NCI-H187 treated with DMSO at 0.1 percent for 48 hours (cell line): ENCODE measurements around the gene ING3.
"Not testable (repeated sequence)": the region's sequence is repeated elsewhere in the genome, so short reads cannot be mapped to it uniquely, and the experiment has no call there.

Experiments used
- DNase-seq: peaks from one replicate; lab custom pipeline; 2025; lab: John Stamatoyannopoulos, UW

Gene ING3

DNA sequence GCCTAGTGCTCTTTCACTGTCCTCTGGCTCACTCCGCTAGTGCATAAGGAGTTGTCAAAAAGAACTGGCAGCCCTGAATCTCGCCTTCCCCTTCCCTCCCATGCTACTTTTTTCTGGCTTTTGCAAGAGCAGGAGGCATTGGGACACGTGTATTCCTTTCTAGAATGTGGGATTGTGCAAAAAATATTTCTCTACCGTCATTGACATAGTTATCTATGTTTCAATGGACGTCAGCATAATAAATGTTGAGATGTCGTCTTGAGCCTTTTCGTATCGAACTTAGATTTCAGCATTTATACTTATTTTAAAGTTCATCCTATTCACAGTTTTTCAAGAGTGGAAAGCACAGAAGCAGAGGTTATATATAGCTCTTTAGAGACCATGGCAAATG lies 727 bp downstream of the ING3 start:
- no peak for DNase-seq

GRCh38 chr7:120951826-120952225 lies 1.2 kb downstream of the ING3 start:
- no peak for DNase-seq

GRCh38 chr7:120955577-120956149 lies 5.1 kb downstream of the ING3 start:
- no peak for DNase-seq

GRCh38 chr7:120959929-120960484 lies 9.4 kb downstream of the ING3 start:
- no peak for DNase-seq

DNA sequence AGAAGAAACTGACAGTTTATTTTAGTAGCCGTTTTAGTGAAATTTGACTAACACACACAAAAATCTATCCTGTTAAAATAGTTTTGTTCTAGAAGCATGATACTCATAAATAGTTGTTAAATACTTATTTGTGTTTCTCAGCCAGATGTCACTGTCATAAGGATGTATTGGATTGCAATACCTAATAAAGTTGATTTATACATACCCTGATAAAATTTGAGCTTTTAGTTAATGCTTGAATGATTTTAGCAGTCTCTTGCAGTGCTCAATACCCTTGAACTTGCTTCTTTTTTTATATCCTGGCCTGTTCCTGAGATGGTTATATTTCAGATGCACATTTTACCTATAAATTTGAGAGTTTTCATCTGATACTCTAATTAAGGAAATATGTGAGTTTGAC lies 10.1 kb downstream of the ING3 start:
- no peak for DNase-seq

GRCh38 chr7:120961638-120962173 lies 11.1 kb downstream of the ING3 start:
- DNase-seq = no peak

DNA sequence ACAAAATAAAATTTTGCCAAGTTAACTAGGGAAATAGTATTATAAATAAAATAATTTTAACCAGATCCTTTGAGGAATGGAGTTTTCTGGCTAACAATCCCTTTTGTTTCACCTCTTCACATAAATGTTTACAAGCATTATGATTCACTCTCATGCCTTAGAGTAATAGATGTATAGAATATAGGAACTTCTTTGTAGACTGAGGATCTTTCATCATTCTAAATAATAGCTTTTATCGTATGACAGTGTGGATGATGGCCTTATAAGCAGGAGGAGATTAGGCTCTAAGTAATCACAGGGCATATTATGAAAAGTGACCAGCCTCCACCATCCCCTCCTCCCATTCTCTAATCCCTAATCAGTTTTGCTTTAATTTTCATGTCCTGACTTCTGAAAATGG lies 13.5 kb downstream of the ING3 start:
- no peak for DNase-seq

- no peak for DNase-seq
These were observed 16.4 kb downstream of the ING3 start for GRCh38 chr7:120966961-120967360.

- no peak for DNase-seq
These were observed 23.3 kb downstream of the ING3 start for GRCh38 chr7:120973849-120974248.

DNA sequence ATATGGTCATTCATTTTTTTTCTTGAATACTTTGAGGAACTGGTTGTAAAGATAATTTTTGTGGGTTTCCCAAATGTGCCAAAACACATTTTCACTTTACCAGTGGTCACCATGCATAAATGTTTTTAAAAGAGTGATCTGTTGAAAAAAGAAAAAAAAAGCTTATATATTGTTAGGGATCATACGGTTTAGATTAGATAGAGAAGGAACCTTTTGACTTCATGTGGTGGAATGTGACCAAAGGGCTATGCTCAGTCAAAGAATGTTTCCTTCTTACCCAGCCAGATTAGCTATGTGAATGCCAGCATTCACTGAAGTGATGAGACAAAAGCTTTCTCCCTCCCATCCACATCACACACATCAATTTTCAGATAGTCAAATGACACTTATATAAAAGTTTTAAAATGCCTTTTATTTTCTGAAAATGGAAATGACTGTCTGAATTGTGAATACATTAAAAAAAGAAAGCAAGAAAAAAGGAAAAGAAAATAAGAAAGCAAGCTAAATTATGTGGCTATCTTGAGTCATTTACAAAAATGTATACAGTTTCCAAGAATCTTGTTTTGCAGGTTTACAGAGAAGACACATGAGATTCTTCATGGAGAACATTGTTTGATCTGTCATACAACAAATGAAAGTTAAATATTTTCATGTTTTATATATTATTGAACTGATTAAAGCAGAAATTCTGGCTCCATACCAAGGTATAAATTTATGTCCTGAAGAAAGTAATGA lies 29.4 kb downstream of the ING3 start:
- DNase-seq = no peak

DNA sequence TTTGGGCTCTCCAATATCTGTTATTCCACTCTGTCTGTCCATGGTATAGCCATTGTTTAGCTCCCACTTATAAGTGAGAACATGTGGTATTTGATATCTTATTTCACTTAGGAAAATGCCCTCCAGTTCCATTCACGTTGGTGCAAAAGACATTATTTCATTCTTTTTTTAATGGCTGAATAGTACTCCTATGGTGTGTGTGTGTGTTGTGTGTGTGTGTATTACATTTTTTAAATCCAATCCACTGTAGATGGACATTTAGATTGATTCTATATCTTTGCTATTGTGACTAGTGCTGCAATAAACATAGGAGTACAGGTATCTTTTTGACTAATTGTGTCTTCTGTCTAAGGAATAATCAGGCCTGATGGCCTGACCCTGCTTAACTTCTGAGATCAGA lies 30.5 kb downstream of the ING3 start:
- no peak for DNase-seq

DNA sequence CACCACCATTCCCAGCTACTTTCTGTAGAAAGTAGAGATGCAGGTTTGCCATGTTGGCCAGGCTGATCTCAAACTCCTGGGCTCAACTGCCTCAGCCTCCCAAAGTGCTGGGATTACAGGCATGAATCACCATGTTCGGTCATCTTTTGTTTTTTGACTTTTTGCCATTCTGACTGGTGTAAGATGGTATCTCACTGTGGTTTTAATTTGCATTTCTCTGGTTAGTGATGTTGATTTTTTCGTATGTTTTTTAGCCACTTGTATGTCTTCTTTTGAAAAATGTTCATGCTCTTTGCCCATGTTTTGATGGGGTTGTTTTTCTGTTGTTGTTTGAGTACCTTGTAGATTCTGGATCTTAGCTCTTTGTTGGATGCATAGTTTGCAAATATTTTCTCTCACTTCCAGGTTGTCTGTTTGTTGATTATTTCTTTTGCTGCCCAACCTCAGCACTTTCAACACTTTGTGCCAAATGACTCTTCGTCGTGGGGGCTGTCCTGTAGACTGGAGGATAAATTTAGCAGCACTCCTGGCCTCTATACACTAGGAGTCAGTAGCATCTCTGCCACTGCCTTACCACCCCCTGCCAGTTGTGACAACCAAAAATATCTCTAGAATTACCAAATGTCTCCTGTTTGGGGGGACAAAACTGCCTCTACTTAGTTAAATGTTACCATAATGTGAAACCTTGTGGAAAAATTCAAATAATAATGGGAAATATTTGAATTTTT lies 31.5 kb downstream of the ING3 start:
- no peak for DNase-seq

- DNase-seq = not testable (repeated sequence)
These were observed 33.0 kb downstream of the ING3 start for GRCh38 chr7:120983592-120983991.

GRCh38 chr7:120984406-120984805 lies 33.8 kb downstream of the ING3 start:
- no peak for DNase-seq

- no peak for DNase-seq
These were observed 34.7 kb downstream of the ING3 start for GRCh38 chr7:120985130-120985758.

- no peak for DNase-seq
These were observed 35.3 kb downstream of the ING3 start for GRCh38 chr7:120985839-120986238.

DNA sequence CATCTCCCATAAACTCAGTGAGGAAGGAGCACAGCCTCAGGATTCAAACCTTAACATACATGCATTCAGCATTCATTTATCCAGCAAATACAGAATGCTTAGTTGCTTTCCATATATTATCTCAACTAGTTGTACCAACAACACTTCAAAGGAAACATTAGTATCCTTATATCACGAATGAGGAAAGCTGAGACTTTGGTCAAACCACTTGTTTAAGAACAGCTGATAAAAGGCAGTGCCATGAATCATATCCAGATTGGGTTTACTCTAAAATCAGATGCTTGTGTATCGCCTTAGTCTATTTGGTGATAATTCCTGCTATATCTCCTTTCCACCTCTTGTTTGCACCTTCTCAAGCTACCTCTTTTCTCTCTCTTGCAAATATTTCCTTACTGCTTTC lies 36.1 kb downstream of the ING3 start:
- DNase-seq = no peak

- DNase-seq = no peak
These were observed 36.7 kb downstream of the ING3 start for GRCh38 chr7:120987280-120987679.

- peak; percentile 30 for DNase-seq
These were observed 37.4 kb downstream of the ING3 start for GRCh38 chr7:120987683-120988590.

- DNase-seq = no peak
These were observed 38.1 kb downstream of the ING3 start, which contains the start of gene CPED1 for GRCh38 chr7:120988591-120989256. Gene CPED1, plus strand, starts transcription at chr7:120988711. Its CDS starts 911 bp downstream, at chr7:120989622.
